ENCODE results near the gene GRIN2C. TPM values are rescaled to one million over a fixed set of nuclear protein-coding genes. Genes with fewer than 3 reads are reported as not detected.

The GRIN2C gene
- total RNA-seq, 1 experiment from 2014 or later: not detected

- DNase-seq (ENCODE audit: low read depth, low spot score): no peak
- in situ Hi-C loops (cut with HindIII; ENCODE audit: low pct_unique_long_range_greater_than_20kb, low sequenced_read_pairs): no loop called here
Observed at GRCh38 chr17:74836691-74837467, 22.8 kb downstream of the GRIN2C start.

GRCh38 chr17:74836191-74836590 is 23.5 kb downstream of the GRIN2C start:
- in situ Hi-C loops (cut with HindIII; ENCODE audit: low pct_unique_long_range_greater_than_20kb, low sequenced_read_pairs): no loop called here

GRCh38 chr17:74833501-74834377 is 25.9 kb downstream of the GRIN2C start:
- DNase-seq (ENCODE audit: low read depth, low spot score): no peak
- in situ Hi-C loops (cut with HindIII; ENCODE audit: low pct_unique_long_range_greater_than_20kb, low sequenced_read_pairs): no loop called here

More at GRCh38 chr17:74836191-74836590, 23.5 kb downstream of the GRIN2C start:
- no peak for DNase-seq (ENCODE audit: low read depth, low spot score)

- no peak for DNase-seq (ENCODE audit: low read depth, low spot score)
- in situ Hi-C loops (cut with HindIII; ENCODE audit: low pct_unique_long_range_greater_than_20kb, low sequenced_read_pairs): no loop called here
Observed at GRCh38 chr17:74832421-74832820, 27.3 kb downstream of the GRIN2C start.

- no peak for DNase-seq (ENCODE audit: low read depth, low spot score)
- in situ Hi-C loops (cut with HindIII; ENCODE audit: low pct_unique_long_range_greater_than_20kb, low sequenced_read_pairs): no loop called here
Observed at GRCh38 chr17:74831444-74832146, 28.1 kb downstream of the GRIN2C start.

GRCh38 chr17:74830861-74831260 is 28.8 kb downstream of the GRIN2C start:
- in situ Hi-C loops (cut with HindIII; ENCODE audit: low pct_unique_long_range_greater_than_20kb, low sequenced_read_pairs): no loop called here
- DNase-seq (ENCODE audit: low read depth, low spot score): no peak

- in situ Hi-C loops (cut with HindIII; ENCODE audit: low pct_unique_long_range_greater_than_20kb, low sequenced_read_pairs): no loop called here
Observed at GRCh38 chr17:74827800-74828199, 31.9 kb downstream of the GRIN2C start.

GRCh38 chr17:74825952-74826719 is 33.5 kb downstream of the GRIN2C start:
- no peak for DNase-seq (ENCODE audit: low read depth, low spot score)
- in situ Hi-C loops (cut with HindIII; ENCODE audit: low pct_unique_long_range_greater_than_20kb, low sequenced_read_pairs): no loop called here

More at GRCh38 chr17:74827800-74828199, 31.9 kb downstream of the GRIN2C start:
- DNase-seq (ENCODE audit: low read depth, low spot score): no peak

- no peak for DNase-seq (ENCODE audit: low read depth, low spot score)
- in situ Hi-C loops (cut with HindIII; ENCODE audit: low pct_unique_long_range_greater_than_20kb, low sequenced_read_pairs): no loop called here
Observed at GRCh38 chr17:74824961-74825627, 34.6 kb downstream of the GRIN2C start.

- no peak for DNase-seq (ENCODE audit: low read depth, low spot score)
- in situ Hi-C loops (cut with HindIII; ENCODE audit: low pct_unique_long_range_greater_than_20kb, low sequenced_read_pairs): no loop called here
Observed at GRCh38 chr17:74822939-74823367, 36.7 kb downstream of the GRIN2C start.

GRCh38 chr17:74822335-74822938 is 37.2 kb downstream of the GRIN2C start:
- no peak for DNase-seq (ENCODE audit: low read depth, low spot score)
- in situ Hi-C loops (cut with HindIII; ENCODE audit: low pct_unique_long_range_greater_than_20kb, low sequenced_read_pairs): no loop called here

GRCh38 chr17:74821655-74822334 is 37.9 kb downstream of the GRIN2C start:
- no peak for DNase-seq (ENCODE audit: low read depth, low spot score)
- in situ Hi-C loops (cut with HindIII; ENCODE audit: low pct_unique_long_range_greater_than_20kb, low sequenced_read_pairs): no loop called here

- DNase-seq (ENCODE audit: low read depth, low spot score): no peak
- in situ Hi-C loops (cut with HindIII; ENCODE audit: low pct_unique_long_range_greater_than_20kb, low sequenced_read_pairs): no loop called here
Observed at GRCh38 chr17:74819801-74820436, 39.8 kb downstream of the GRIN2C start.

- no peak for DNase-seq (ENCODE audit: low read depth, low spot score)
- in situ Hi-C loops (cut with HindIII; ENCODE audit: low pct_unique_long_range_greater_than_20kb, low sequenced_read_pairs): no loop called here
Observed at GRCh38 chr17:74818291-74818938, 41.3 kb downstream of the GRIN2C start.

Measured in SK-MEL-5 (cell line).